CD1c-positive myeloid dendritic cell (primary cell): ENCODE measurements around the gene GRK1.

Source experiments
- DNase-seq: peaks from one replicate; pipeline ENCODE4 v3.0.0-alpha.2; 2016; ENCODE audit errors: extremely low spot score

The GRK1 gene

DNA sequence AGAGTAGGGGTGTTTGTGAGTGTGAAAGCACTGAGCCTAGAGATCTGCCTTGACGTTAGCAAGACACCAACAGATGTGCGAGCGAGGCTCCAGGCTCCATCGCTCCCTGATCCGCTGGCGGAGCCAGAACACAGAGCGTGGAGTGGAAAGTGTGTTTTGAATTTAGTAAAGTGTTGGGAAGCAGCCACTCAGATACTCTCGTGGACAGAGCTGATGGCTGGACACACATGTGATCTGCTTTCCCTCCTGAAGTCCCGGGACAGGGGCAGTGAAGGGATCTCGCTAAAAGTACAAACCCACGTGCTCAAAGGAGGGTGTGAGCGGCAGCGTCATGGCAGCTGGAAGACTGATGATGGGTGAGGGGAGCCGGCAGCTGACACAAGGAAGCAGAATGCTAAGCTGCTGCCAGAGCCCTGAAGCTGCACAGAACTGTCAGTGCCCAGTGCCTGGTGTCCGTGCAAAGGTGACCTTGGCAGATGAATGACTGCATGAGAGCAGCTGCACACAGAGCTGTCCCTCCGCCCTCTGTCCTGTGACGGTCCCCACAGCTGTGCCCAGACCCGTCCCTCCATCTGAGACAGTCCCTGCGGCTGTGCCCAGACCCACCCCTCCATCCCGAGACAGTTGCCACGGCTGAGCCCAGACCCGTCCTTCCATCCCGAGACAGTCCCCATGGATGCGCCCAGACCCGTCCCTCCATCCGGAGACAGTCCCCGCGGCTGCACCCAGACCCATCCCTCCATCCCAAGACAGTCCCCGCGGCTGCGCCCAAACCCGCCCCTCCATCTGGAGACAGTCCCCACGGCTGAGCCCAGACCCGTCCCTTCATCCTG, 62.4 kb downstream of the GRK1 start:
- DNase-seq, result no peak

DNA sequence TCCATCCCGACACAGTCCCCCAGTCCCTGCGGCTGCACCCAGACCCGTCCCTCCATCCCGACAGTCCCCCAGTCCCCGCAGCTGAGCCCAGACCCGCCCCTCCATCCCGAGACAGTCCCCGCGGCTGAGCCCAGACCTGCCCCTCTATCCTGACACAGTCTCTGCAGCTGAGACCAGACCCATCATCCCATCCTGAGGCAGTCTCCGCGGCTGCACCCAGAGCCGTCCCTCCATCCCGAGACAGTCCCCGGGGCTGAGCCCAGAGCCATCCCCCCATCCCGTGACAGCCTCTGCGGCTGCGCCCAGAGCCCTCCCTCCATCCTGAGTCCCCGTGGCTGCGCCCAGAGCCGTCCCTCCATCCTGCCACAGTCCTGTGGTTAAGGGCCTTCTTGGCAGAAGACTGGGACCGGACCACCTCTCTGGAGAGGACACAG, 63.3 kb downstream of the GRK1 start:
- DNase-seq, result no peak

DNA sequence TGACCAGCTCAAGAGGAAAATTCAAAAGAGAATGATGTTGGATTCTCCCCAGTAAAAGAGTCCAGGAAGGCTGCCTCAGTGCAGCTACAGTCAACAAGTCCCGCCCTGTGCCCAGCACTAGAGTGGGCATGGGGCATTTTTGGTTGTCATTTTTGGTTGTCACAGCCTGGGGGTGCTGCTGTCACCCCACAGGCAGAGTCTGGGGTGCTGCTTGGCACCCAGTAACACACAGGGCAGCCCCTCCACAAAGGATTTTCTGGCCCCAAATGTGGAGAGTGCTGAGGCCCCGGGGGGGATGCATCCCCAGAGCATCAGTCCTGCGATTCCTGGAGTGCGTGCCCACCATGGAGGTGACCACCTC, 63.8 kb downstream of the GRK1 start:
- no peak for DNase-seq

DNA sequence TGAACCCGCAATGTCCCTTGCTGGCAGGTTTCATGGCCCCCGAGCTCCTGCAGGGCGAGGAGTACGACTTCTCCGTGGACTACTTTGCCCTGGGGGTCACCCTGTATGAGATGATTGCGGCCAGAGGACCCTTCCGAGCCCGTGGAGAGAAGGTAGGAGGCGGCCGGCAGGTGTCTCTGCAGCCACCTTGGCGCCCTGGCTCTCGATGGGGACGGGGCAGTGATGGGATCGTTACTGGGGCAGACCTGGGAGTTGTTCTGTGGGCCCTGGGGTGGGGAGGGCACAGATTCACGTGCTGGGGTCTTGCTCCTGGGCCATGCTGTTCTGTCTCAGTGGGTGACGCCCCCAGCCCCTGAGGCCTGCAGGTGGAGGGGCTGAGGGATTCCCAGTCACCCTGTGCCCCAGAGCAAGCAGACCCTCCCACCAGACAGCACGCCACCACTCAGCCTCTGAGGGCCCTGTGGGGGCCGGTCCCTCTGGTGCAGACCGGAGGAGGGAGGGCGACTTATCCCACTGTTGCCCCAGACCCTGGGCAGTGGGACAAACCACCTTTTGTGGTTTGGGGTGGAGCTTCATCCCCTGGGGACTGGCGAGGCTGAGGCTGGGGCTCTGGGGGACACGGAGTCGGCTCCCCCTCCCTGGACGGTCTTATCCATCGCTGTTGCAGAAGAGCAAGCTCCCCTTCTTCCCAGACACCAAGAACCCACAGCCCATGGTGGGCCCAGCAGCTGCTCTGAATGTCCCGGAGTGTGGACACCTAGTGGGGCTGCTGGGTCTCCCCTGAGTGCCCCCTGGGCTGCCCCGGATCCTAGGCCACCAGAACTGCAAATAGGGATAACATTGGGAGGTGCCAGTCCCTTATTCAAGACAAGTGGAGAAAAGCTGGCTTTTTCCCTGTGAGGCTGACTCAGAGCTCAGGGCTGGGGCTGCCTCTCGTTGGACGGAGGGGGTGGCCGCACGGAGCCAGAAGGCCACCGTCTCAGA, 64.5 kb downstream of the GRK1 start:
- no peak for DNase-seq

DNA sequence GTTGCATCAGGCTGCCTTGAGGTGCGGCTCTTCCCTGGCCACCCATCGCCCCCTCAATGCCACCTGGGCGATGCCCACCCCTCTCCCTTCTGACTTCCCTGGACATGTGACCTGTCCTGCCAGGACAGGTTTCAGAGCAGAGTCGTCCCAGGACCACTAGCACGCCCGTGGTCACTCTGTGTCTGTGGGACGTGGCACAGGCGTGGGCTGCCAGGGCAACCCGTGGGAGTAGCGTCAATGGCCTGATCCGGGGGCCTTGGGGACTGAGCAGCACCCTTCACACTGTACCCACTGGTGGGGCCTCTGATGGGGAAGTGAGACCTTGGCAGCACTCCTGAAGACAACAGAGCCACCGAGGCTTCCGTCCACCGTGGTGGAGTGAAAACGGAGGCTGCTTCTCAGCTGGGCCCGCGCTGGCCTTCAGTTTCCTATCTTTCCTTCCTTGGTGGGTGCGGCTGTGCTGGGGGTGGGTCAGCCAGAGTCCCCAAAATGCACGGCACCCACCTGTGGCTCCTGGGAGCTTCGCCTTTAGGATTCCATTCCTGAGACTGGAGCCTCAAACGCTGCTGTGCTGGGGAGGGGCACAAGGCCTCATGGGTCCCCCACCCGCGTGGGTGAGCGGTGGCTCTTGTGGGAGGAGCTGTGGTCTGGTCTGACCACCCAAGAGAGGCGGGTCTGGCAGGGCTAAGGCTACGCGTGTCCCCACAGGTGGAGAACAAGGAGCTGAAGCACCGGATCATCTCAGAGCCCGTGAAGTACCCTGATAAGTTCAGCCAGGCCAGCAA, 65.3 kb downstream of the GRK1 start:
- peak; percentile 19 for DNase-seq

DNA sequence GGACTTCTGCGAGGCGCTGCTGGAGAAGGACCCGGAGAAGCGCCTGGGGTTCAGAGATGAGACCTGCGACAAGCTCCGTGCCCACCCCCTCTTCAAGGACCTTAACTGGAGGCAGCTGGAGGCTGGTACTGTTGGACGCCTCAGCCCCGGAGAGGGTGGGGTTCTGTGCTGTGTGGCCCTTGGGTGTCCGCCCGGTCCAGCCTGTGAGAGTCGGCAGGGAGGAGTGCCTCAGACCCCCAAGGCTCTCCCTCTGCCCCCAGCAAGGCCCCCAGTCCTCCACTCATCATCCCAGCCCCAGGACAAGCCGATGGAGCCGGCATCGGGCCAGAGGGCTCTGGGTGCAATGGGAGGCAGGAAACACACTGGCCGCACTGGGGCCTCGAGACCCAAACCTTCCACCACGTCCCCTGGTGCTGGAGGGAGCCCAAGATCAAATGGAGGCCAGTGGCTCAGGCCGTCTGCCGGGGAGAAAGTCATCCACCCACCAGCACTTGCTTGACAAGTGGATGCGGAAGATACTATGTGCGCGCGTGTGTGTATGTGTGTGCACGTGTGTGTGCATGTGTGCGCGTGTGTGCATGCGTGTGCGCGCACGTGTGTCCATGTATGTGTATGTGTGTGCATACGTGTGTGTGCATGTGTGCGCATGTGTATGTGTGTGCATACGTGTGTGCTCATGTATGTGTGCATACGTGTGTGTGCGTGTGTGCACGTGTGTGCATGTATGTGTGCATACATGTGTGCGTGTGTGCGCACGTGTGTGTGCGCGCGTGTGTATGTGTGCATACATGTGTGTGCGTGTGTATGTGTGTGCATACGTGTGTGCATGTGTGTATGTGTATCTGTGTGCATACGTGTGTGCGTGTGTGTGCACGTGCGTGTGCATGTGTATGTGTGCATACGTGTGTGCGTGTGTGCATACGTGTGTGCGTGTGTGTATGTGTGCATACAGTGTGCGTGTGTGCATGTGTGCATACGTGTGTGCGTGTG, 66.2 kb downstream of the GRK1 start:
- DNase-seq, result no peak

DNA sequence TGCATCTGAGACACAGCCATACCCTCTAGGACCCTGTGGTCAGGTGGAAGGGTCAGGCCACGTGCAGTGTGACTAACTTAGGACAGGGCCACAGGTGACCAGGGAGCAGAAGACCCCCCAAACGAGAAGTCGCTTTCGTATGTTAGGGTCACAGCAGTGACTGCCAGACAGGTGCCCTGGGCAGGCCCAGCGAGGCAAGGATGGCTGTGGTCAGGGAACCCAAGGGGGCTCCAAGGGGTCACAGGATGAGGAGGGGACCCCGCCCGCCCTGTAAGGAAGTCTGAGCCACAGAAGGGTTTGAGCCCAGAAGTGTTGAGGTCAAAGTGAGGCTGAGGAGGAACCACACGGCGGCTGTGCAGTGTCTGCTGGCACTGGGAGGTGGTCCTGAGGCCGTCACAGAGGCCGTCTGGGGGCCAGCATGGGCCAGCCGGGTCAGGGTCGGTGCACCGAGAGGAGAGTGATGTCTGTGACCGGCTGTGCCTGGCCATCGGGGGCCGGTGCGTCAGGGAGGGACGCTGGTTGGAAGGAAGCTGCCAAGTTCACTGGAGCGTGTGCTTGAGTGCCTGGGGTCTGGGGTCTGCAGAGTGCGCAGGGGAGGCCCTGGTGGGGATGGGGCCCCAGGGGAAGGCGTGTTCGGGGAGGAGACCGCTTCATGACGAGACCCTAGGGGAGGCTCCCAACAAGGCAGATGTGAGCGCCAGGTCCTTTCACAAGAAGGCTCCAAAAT, 67.2 kb downstream of the GRK1 start:
- DNase-seq, result no peak

DNA sequence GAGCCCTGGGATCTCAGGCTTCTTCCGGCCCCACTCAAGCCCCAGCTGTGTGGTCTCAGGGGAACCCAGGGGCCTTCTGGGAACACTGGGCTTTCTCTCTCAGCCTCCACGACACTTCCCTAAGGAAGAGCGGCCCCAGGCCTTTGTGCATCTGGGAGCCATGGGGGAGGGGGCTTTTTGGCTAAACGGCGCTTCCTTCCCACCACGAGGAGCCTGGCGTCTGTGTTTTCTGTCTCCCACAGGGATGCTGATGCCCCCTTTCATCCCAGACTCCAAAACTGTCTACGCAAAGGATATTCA, 67.8 kb downstream of the GRK1 start:
- DNase-seq, result no peak

DNA sequence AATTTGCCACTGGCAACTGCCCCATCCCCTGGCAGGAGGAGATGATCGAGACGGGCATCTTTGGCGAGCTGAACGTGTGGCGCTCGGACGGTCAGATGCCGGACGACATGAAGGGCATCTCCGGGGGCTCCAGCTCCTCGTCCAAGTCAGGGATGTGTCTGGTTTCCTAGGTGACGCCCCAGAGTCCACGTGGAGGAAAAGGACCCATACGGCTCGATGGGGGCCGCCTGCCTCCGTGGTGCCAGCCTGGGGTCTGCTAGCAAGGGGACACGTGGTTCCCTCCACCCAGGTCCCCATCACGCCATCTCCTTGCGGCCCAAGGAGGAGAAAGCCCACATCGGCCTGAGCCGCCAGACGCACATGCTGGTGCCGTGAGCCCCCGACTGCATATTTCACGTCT, 68.2 kb downstream of the GRK1 start:
- DNase-seq, result no peak

DNA sequence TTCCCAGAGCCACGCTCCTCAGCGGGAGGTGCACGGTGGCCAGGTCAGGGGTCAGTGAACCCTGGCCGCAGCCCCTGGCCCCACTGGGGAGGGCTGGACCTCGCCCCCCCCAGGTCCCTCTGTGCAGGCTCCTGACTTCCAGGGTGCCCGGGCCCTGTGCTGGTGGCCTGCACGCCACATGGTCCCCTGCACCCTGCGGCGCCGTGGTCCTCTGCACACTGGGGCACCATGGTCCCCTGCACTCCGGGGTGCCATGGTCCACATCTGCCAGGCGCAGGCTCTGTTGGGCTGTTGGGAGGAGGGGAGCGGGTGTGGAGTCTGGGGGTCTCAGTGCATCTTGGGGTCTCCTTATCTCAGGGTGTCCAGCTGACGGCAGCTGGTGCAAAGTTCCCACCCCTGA, 68.7 kb downstream of the GRK1 start:
- no peak for DNase-seq

DNA sequence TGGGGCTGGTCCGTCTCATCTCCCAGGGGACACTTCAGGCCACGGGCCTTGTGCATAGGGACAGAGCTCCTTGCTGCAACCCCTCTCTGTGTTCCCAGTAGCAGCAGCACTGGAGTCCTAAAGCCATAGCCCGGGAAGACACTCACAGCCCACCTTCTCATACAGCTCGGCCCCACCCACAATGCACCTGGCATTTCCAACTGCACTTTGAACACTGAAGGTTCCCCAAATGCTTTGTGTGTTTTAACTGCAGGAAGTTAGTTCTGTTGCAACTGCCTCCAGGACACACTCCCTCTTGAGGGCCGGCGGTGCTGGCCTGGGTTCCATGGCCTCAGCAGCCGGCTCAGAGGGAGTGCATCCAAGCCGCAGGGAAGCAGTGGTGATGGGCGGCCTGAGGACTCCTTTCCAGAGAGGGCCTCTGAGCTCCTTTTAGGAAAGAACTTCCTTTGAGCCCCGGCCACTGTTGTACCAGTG, 69.3 kb downstream of the GRK1 start:
- DNase-seq, result no peak

DNA sequence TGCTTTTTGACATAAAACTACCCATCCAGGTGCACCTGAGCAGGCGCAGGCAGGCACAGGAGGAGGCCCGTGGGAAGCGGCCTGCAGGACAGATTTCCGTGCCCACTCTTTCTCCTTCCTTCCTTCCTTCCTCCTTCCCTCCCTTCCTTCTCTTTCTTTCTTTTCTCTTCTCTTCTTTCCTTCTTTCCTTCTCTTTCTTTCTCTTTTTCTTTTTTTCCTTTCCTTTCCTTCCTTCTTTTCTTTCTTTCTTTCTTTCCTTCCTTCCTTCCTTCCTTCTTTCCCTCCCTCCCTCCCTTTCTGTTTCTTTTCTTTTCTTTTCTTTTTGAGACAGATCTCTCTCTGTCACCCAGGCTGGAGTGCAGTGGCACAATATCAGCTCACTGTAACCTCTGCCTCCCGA, 70.8 kb downstream of the GRK1 start:
- no peak for DNase-seq

DNA sequence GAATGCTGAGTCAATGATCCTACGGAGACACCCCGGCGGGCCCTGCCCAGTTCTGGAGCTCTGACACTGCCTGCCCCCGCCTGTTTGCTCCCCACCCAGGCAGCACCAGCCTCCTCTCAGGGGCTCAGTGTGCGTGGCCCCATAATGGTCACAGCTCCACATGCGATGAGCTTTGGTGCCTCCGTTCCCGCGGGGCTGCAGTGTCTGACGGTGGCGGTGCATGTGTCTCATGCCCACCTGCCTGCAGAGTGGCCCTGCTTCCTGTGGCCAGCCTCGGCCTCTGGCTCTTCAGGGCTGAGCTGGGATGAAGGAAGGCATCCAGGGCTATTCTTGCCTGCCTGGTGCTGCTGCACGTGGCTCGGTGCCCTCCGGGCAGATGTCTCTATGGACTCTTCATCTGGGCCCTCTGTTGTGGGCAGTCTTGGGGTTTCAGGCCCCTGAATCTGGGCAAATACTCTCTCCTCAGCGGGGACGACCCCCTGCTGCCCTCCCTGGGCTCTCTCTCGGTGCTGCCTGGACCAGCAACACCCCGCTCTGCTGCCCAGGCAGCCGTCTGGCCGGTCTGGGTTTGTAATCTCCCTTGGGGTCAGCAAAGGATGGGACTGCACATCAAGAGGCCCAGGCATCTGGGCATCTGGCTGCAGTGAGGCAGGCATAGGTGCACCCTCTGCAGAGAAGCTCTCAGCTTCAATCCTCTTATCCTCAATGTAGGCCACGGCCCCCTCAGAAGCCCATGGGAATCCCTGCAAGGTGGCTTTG, 72.7 kb downstream of the GRK1 start:
- DNase-seq, result no peak

DNA sequence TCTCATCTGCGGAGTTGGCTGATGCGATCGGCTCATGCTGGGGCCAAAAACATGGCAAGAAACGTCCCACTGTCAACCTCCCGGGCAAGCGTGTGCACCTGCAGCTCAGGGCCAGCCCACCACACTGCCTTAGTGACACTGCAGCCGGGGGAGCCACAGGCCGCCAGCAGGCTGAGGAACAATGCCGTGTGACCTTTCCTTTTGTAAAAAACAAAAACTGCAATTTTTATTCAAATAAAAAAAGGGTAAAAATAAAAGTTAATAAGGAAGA, 73.2 kb downstream of the GRK1 start:
- no peak for DNase-seq

DNA sequence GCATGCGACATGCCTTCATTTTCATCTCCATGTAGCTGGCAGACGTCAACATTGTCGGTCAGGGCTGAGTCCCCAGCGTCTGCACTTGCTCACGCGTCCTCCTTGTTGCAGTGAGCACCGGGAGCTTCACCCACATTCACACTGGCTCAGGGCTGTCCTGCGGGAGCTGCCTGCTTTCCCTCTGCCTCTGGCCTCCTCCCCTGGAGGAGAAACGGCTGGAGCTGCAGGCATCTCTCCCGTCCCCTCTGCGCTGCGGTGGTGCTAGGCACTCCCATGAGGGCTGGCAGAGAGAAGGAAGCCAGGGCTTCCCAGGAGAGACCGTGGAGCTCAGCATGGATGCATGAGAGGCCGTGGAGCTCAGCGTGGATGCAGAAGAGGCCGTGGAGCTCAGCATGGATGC, 73.6 kb downstream of the GRK1 start:
- no peak for DNase-seq

DNA sequence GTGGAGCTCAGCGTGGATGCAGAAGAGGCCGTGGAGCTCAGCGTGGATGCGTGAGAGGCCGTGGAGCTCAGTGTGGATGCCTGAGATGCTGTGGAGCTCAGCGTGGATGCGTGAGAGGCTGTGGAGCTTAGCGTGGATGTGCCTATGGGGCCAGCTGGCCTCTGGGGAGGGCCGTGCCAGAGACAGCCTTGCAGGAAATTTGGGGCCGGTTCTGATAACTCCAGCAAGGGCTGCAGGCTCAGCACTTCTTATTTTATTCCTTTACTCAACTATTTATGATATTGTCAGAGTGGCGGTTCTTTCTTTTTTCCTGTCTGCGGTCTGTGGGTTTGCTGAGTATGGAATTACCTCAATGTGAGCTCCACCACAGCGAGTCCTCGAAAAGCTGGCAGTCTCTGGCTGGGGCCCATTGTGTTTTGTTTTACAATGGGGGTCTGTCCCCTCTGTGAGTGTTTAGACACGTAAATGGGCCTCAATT, 74.2 kb downstream of the GRK1 start:
- peak; percentile 12 for DNase-seq

DNA sequence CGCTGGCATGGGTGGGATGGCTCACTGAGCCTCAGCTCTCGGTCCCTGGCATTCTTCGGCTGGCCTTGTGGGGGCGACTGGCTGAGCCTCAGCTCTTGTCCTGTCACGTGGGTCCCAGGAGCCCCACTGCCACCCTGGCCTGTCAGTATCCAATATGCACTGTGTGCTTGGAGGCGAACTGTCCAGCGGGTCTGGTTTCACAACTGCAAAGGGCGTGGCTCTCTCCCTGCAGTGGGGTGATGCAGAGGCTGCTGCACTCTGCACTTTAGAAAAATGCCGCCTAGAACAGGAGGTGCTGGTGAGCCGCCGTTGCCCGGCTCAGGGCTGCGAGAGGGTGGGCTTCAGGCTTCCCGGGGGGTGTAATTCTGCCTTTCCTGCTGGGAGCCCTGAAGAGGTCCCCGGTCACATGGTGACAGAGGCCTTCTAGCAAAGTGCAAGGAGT, 75.0 kb downstream of the GRK1 start:
- DNase-seq, result peak; percentile 50

DNA sequence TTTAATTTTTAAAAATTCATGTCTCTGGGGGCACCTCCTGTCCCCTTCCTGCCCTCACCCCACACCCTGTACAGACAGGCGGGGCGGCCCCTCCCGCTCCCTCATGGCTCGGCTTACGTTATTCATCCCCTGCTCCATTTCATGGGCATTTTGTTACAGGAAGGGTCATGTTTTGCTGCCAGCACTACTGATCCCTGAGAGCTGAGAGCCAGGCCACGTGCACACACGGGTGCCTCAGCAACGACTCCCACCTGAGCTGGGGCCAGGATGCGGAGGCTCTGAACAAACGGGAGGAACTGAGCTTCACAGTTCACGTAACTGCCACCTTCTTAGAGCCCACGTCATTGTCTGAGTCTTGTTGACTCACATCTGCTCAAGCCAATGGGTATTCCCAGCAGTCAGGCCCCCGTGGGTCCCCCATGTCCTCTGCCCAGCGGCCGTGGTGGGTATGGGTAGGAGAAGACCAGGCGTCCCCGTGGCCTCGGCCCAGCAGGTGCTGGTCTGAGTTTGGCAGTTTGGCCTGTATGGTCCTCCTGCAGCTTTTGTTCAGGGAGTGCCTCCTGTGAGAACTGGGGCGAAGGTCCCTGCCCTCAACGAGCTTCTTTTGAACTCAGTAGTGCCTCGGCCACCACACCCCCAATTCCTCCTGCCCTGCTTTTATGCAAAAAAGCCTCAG, 75.6 kb downstream of the GRK1 start:
- DNase-seq, result no peak
